Lung (tissue), 12 donors: Measurements from ENCODE around the gene CHRNG. TPM values are rescaled to one million over a fixed set of nuclear protein-coding genes. Genes with fewer than 3 reads are reported as not detected.

ENCODE experiments used
- ATAC-seq: fragments of 200-7000 bp; cut with Tn5 transposase; one replicate; pipeline ENCODE4 v1.9.1; 2020; ENCODE audit warnings: moderate number of reproducible peaks; ENCODE audit not compliant: insufficient read depth, low FRiP score
- DNase-seq, 3 donors: peaks; one replicate each; pipeline ENCODE4 v3.0.0-alpha.2; 2013 to 2017
- H3K27ac ChIP-seq, 2 donors: one replicate each; pipeline ENCODE4 v1.5.1; 2013; ENCODE audit warnings: mild to moderate bottlenecking in 2 of 2, moderate library complexity in 2 of 2, control low read depth in 1 of 2, inconsistent platforms in 1 of 2, low read depth in 1 of 2, low read length in 1 of 2
- H3K27me3 ChIP-seq, 3 donors: one replicate each; pipeline ENCODE4 v1.5.1; 2013; ENCODE audit warnings: low read length in 2 of 3; ENCODE audit not compliant: control insufficient read depth in 3 of 3, insufficient read depth in 3 of 3
- H3K36me3 ChIP-seq, 4 donors: one replicate each; pipeline ENCODE4 v1.5.1; 2013; ENCODE audit warnings: low read length in 4 of 4, mild to moderate bottlenecking in 1 of 4, moderate library complexity in 1 of 4; ENCODE audit not compliant: control insufficient read depth in 4 of 4, insufficient read depth in 4 of 4
- H3K4me1 ChIP-seq, 5 donors: one replicate each; pipeline ENCODE4 v1.5.1; 2013; ENCODE audit warnings: low read length in 5 of 5, mild to moderate bottlenecking in 2 of 5, moderate library complexity in 1 of 5; ENCODE audit not compliant: control insufficient read depth in 5 of 5, insufficient read depth in 5 of 5
- H3K4me3 ChIP-seq: one replicate; pipeline ENCODE4 v1.5.1; 2013; ENCODE audit warnings: mild to moderate bottlenecking, control low read depth, moderate library complexity
- H3K9ac ChIP-seq, 2 donors: one replicate each; pipeline ENCODE4 v1.5.1; 2013; ENCODE audit warnings: low read length in 2 of 2, control low read depth in 1 of 2; ENCODE audit not compliant: insufficient read depth in 1 of 2
- H3K9me3 ChIP-seq, 4 donors: one replicate each; pipeline ENCODE4 v1.5.1; 2013; ENCODE audit warnings: low read length in 3 of 4, mild to moderate bottlenecking in 1 of 4, moderate library complexity in 1 of 4; ENCODE audit not compliant: control insufficient read depth in 4 of 4, insufficient read depth in 3 of 4
- WGBS, 2 donors: extraction: QIAGEN DNeasy Blood & Tissue Kit; methylation state at CpG; one replicate each; pipeline ENCODE4 v1.1.7; 2013; 5-methylcytosine and 5-hydroxymethylcytosine counted together
- polyA plus RNA-seq, 2 donors: library from polyadenylated mRNA; stranded (reverse); fragments of 200-250 nt; gene quantifications; one replicate each; pipeline ENCODE4 v1.2.1, GENCODE V29; 2013
- total RNA-seq, 2 donors: library from RNA; depleted of rRNA in 1 of 2; stranded (reverse); fragments of >200 nt in 1 of 2; gene quantifications; one replicate each; pipeline ENCODE4 v1.2.1, GENCODE V29; 2014 to 2021
- TF ChIP-seq, protein P1 (sequence below): IDR thresholded peaks from 2 replicates; pipeline ENCODE4 v1.5.1; 2012; ENCODE audit warnings: mild to moderate bottlenecking; ENCODE audit errors: control extremely low read depth, extremely low read depth
- donor health status: control.
- donor health status: control.
- donor health status: Bipolar disorder and iron deficiency.
- donor health status: healthy.
- donor health status: DM: yes; HTN: yes; CAD: no.

Gene CHRNG
- total and polyA plus RNA-seq, 4 donors = not detected

DNA sequence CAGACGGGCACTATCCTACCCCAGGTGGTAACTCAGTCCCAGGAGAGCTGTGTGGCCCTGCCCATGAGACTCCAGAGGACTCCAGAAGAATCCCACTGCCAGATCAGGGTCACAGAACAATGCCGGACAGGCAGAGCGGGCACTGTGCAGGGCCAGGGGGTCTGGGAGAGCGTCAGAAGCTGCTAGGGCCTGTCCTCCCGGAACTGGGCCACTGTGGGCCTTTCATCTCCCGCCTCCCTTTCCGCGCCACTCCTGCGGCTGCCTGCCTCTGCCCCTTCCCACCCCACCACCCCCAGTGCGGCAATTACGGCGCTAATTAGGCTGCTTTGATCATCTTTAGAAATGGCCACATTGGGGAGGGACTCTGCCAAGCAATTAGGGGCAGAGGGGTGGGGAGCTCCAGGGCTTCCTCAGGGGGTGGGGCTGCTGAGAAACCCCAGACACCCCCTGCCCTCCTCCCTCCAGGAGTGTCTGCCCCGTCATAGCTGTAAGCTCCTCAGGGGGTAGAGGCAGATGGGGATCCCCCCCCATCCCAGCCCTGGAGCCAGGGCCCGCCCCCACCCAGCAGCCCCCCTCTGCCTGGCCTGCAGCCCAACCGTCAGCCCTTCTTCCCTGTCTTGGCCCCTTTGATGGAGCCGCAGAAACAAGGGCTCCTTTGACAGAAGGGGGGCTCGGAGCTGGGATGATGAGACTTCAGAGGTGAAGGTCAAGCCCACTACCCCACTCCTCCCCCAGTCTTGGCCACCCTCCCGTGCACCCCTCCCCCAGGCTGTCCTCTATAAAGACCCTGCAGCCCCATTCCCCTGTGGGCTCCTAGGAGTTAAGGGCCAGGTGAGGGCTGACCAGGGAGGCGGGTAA is 19.7 kb upstream of the CHRNG start, which contains the start of gene PRSS56:
Gene PRSS56, plus strand, starts transcription at position 808 of the 858 bp plus-strand sequence. CDS start 211 bp downstream, outside the sequence.
- Histone ChIP-seq H3K9ac (no peak within 1 kb of the TSS), H3K9me3 (no peaks in the 10 kb centered on the region), H3K36me3 (no peaks in the 10 kb centered on the region), H3K4me1 (peaks cover 0 to 8% (median 0%) of the 10 kb centered on the region in 5 donors), H3K27me3 (peaks cover 7 to 26% (median 22%) of the 10 kb centered on the region in 3 donors), H3K4me3 (no peak within 1 kb of the TSS), H3K27ac (no peak within 1 kb of the TSS)
- no peak for DNase-seq
- ATAC-seq = no peak
- 54 to 73% methylated on average over 18 to 19 of the region's 19 CpGs for WGBS, 2 donors
- TF ChIP-seq, protein P1, sequence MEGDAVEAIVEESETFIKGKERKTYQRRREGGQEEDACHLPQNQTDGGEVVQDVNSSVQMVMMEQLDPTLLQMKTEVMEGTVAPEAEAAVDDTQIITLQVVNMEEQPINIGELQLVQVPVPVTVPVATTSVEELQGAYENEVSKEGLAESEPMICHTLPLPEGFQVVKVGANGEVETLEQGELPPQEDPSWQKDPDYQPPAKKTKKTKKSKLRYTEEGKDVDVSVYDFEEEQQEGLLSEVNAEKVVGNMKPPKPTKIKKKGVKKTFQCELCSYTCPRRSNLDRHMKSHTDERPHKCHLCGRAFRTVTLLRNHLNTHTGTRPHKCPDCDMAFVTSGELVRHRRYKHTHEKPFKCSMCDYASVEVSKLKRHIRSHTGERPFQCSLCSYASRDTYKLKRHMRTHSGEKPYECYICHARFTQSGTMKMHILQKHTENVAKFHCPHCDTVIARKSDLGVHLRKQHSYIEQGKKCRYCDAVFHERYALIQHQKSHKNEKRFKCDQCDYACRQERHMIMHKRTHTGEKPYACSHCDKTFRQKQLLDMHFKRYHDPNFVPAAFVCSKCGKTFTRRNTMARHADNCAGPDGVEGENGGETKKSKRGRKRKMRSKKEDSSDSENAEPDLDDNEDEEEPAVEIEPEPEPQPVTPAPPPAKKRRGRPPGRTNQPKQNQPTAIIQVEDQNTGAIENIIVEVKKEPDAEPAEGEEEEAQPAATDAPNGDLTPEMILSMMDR = no peak

DNA sequence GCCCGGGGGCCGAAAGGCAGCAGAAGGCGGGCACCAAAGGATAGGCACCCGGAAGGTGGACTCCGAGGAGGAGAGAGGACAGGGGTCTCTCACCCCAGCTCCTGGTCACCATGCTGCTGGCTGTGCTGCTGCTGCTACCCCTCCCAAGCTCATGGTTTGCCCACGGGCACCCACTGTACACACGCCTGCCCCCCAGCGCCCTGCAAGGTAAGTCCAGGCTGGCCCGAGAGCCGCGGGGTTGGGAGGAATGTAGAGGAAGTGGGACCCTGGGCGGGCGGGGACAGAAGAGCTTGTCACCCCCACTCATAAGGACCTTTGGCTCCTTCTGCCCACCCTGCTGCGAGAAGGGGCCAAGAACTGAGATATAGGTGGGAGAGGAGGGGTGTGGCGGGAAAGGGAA is 19.0 kb upstream of the CHRNG start:
- Histone ChIP-seq H3K4me1 (peaks cover 0 to 8% (median 2%) of the 10 kb centered on the region in 5 donors), H3K4me3 (no peak overlapping the region), H3K27me3 (peaks cover 14 to 26% (median 22%) of the 10 kb centered on the region in 3 donors), H3K27ac (no peak overlapping the region), H3K9me3 (no peaks in the 10 kb centered on the region), H3K36me3 (no peaks in the 10 kb centered on the region), H3K9ac (no peak overlapping the region)
- TF ChIP-seq, protein P1 = no peak
- WGBS, 2 donors = 73 to 84% methylated on average over 15 of the region's 15 CpGs
- DNase-seq (no peak), ATAC-seq (no peak)

DNA sequence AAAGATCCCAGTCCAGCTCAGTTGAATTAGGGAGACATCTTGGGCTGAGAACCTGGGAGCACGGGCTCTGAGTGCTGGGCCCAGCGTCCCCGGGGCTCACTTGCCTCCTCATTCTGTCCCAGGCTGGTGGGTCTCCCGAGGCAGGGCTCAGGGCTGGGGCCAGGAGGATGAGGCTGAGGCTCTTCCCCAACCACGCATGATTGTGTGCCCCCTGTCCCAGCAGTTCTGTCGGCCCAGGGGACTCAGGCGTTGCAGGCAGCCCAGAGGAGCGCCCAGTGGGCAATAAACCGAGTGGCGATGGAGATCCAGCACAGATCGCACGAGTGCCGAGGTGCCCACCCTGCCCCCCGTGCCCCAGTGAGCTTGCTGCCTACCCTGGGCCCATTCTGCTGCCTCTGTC is 18.4 kb upstream of the CHRNG start:
- H3K9ac ChIP-seq = no peak overlapping the region
- H3K9me3 ChIP-seq = no peaks in the 10 kb centered on the region
- no peak for DNase-seq
- H3K4me3 ChIP-seq = no peak overlapping the region
- H3K36me3 ChIP-seq = no peaks in the 10 kb centered on the region
- WGBS, 2 donors = 87 to 92% methylated on average over 14 of the region's 14 CpGs
- TF ChIP-seq, protein P1 = no peak
- ATAC-seq = no peak
- H3K27ac ChIP-seq = no peak overlapping the region
- H3K27me3 ChIP-seq = peaks cover 14 to 26% (median 22%) of the 10 kb centered on the region in 3 donors
- peaks cover 0 to 8% (median 4%) of the 10 kb centered on the region in 5 donors for H3K4me1 ChIP-seq
